BJ (cell line): ENCODE measurements around the gene RBM20. TPM values are rescaled to one million over a fixed set of nuclear protein-coding genes. Genes with fewer than 3 reads are reported as not detected.

Experiments
- CTCF ChIA-PET: fragments of 350-600 bp; formaldehyde crosslinking; extraction: SDS; loops from one replicate; lab custom pipeline; 2021; ENCODE audit warnings: antibody characterized with exemption, inconsistent platforms; lab: Yijun Ruan, JAX
- POLR2A ChIA-PET: fragments of 300-600 bp; sonication (Branson Sonifier 250); formaldehyde crosslinking; extraction: SDS; loops from one replicate; lab custom pipeline; 2021; ENCODE audit warnings: antibody characterized with exemption; lab: Charles Lee
- DNase-seq: peaks from one replicate; pipeline ENCODE4 v3.0.0-alpha.2; 2011; ENCODE audit warnings: low read depth
- H3K27me3 ChIP-seq: 2 replicates; pipeline ENCODE4 v1.6.0; 2011; ENCODE audit warnings: low read length; ENCODE audit not compliant: control insufficient read depth, insufficient read depth
- H3K36me3 ChIP-seq: 2 replicates; pipeline ENCODE4 v1.5.1; 2011; ENCODE audit warnings: low read length; ENCODE audit not compliant: control insufficient read depth, insufficient read depth
- H3K4me3 ChIP-seq: 2 replicates; pipeline ENCODE4 v1.5.1; 2011; ENCODE audit warnings: low read depth, mild to moderate bottlenecking, control low read depth, low read length
- polyA plus RNA-seq: library from polyadenylated mRNA; depleted of rRNA; stranded (reverse); fragments of >200 nt; gene quantifications from 2 replicates; pipeline ENCODE4 v1.2.3, GENCODE V29; 2011
- TF ChIP-seq, protein P1 (sequence below): IDR thresholded peaks from 2 replicates; pipeline ENCODE4 v1.5.1; 2011; ENCODE audit warnings: low read depth, mild to moderate bottlenecking, control low read depth, inconsistent platforms, low read length, moderate library complexity; ENCODE audit not compliant: insufficient read depth

RBM20 gene
- polyA plus RNA-seq, 1 experiment: not detected

DNA sequence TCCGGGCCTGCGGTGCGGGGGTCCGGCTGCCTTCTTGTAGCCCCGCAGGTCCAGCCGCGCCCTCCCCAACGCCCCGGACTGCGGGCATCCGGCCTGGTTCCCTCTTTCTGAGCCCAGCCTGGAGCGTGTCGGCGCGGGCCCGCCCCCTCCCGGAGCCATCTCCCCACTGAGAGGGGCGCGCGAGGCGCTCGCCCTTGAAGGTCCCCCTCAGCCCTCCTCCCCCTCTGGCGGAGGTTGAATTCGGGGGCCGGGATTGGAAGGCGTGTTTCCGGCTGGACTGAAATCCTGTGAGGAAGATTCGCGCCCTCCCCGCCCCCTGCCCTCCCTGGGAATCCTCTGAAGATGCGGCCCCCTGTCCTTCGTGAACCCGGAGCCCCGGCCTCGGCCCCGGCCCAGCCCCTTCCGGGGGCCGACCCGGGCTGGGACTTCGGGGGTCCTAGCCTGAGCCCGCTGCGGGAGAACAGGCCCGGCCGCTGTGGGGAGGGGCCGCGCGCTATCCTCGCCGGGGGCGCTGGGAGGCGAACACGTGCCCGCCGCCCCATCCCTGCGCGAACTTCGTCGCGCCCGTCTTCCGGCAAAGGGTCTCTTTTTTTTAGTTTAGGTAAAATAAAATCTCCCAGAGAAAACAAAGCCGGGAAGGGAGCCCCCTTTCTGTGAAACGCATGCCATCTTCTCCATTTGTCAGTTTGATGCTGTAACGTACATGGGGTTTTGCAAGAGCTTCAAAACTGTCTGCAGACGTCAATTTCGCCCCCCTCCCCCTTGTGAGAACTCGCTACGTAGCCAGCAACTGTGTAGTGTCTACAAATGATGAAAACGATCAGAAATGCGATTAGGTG lies 228.2 kb downstream of the RBM20 start:
- POLR2A ChIA-PET: no interaction called here
- Histone ChIP-seq H3K4me3 (peak overlapping the region; percentile 87), H3K36me3 (no peaks in the 10 kb centered on the region; the same call in 1 of the 2 replicates), H3K27me3 (no peaks in the 10 kb centered on the region)
- DNase-seq: no peak
- CTCF ChIA-PET: interaction anchor here (0.7 to 1.2 kb wide), 5 partner anchors 10 to 734 kb away, joined by 3 to 4 read pairs (median 3); no protein-coding TSS in a partner anchor
- TF ChIP-seq, protein P1, sequence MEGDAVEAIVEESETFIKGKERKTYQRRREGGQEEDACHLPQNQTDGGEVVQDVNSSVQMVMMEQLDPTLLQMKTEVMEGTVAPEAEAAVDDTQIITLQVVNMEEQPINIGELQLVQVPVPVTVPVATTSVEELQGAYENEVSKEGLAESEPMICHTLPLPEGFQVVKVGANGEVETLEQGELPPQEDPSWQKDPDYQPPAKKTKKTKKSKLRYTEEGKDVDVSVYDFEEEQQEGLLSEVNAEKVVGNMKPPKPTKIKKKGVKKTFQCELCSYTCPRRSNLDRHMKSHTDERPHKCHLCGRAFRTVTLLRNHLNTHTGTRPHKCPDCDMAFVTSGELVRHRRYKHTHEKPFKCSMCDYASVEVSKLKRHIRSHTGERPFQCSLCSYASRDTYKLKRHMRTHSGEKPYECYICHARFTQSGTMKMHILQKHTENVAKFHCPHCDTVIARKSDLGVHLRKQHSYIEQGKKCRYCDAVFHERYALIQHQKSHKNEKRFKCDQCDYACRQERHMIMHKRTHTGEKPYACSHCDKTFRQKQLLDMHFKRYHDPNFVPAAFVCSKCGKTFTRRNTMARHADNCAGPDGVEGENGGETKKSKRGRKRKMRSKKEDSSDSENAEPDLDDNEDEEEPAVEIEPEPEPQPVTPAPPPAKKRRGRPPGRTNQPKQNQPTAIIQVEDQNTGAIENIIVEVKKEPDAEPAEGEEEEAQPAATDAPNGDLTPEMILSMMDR: peak; percentile 33

GRCh38 chr10:110872984-110873923 lies 229.1 kb downstream of the RBM20 start:
- Histone ChIP-seq H3K36me3 (no peaks in the 10 kb centered on the region; the same call in 1 of the 2 replicates), H3K27me3 (no peaks in the 10 kb centered on the region), H3K4me3 (peak overlapping the region; percentile 87)
- POLR2A ChIA-PET: interaction anchor here (0.5 kb wide), 1 partner anchor 9 kb away, joined by 4 read pairs; no protein-coding TSS in a partner anchor
- TF ChIP-seq, protein P1: no peak
- DNase-seq: no peak
- CTCF ChIA-PET: interaction anchor here (0.7 to 1.2 kb wide), 4 partner anchors 9 to 127 kb away, joined by 3 to 4 read pairs (median 4); no protein-coding TSS in a partner anchor

- POLR2A ChIA-PET: no interaction called here
- DNase-seq: no peak
- Histone ChIP-seq H3K27me3 (no peaks in the 10 kb centered on the region), H3K4me3 (no peak overlapping the region), H3K36me3 (no peaks in the 10 kb centered on the region; the same call in 1 of the 2 replicates)
- CTCF ChIA-PET: interaction anchor here (0.7 kb wide), 1 partner anchor 127 kb away, joined by 3 read pairs; no protein-coding TSS in a partner anchor
- TF ChIP-seq, protein P1: no peak
These were observed 229.8 kb downstream of the RBM20 start for GRCh38 chr10:110873951-110874350.

- ChIA-PET POLR2A (no interaction called here), CTCF (interaction anchor here (1.0 to 1.7 kb wide), 2 partner anchors 11 to 66 kb away, joined by 3 to 5 read pairs; no protein-coding TSS in a partner anchor)
- Histone ChIP-seq H3K36me3 (no peaks in the 10 kb centered on the region; the same call in 1 of the 2 replicates), H3K4me3 (no peak overlapping the region), H3K27me3 (no peaks in the 10 kb centered on the region)
- DNase-seq: no peak
- TF ChIP-seq, protein P1: no peak
These were observed 231.9 kb downstream of the RBM20 start for GRCh38 chr10:110876000-110876399.
